Tibial nerve (tissue), 4 donors: ENCODE measurements around the gene FKBP6. TPM values are rescaled to one million over a fixed set of nuclear protein-coding genes. Genes with fewer than 3 reads are reported as not detected.

Source experiments
- DNase-seq, 2 donors: peaks; one replicate each; pipeline ENCODE4 v3.0.0-alpha.2; 2019; ENCODE audit warnings: low spot score in 2 of 2
- H3K27ac ChIP-seq, 4 donors: fragments of 200-600 bp; sonication (generic) in 3 of 4; one replicate each; pipeline ENCODE4 v1.5.1; 2017 to 2019; ENCODE audit warnings: mild to moderate bottlenecking in 1 of 4
- H3K27me3 ChIP-seq, 2 donors: fragments of 200-600 bp; sonication (generic) in 1 of 2; one replicate each; pipeline versions ENCODE4 v1.5.1 to v1.6.0; 2017 to 2019
- H3K36me3 ChIP-seq, 3 donors: fragments of 200-600 bp; sonication (generic); one replicate each; pipeline ENCODE4 v1.5.1; 2018 to 2019
- H3K4me1 ChIP-seq, 4 donors: fragments of 200-600 bp; sonication (generic) in 3 of 4; one replicate each; pipeline ENCODE4 v1.5.1; 2017 to 2019
- H3K4me3 ChIP-seq, 4 donors: fragments of 200-600 bp; sonication (generic) in 3 of 4; one replicate each; pipeline ENCODE4 v1.5.1; 2017 to 2019; ENCODE audit warnings: mild to moderate bottlenecking in 1 of 4, moderate library complexity in 1 of 4
- H3K9me3 ChIP-seq, 4 donors: fragments of 200-600 bp; sonication (generic) in 3 of 4; one replicate each; pipeline ENCODE4 v1.5.1; 2017 to 2019
- EP300 ChIP-seq, 2 donors: sonication (generic); formaldehyde crosslinking; IDR thresholded peaks; one replicate each; pipeline ENCODE4 v1.6.1; 2017; ENCODE audit warnings: antibody characterized with exemption in 2 of 2, mild to moderate bottlenecking in 1 of 2
- POLR2A ChIP-seq, 2 donors: fragments of 450-650 bp; IDR thresholded peaks; one replicate each; pipeline ENCODE4 v1.6.1; 2017; ENCODE audit warnings: antibody characterized with exemption in 2 of 2, mild to moderate bottlenecking in 2 of 2, moderate library complexity in 2 of 2
- WGBS, 2 donors: methylation state at CpG; one replicate each; pipeline ENCODE4 v1.1.5; 2018; 5-methylcytosine and 5-hydroxymethylcytosine counted together
- total RNA-seq, 4 donors: library from RNA; depleted of rRNA; stranded (reverse); fragments of >200 nt; gene quantifications; one replicate each; pipeline ENCODE4 v1.1.0, GENCODE V29; 2016
- TF ChIP-seq, protein P1 (sequence below), 5 experiments: fragments of 200-600 bp in 3 of 5; fragments of 450-650 bp in 2 of 5; sonication (generic) in 3 of 5; IDR thresholded peaks; one replicate each; pipeline ENCODE4 v1.5.1; 2016 to 2019; ENCODE audit warnings: antibody characterized with exemption in 5 of 5, mild to moderate bottlenecking in 3 of 5, moderate library complexity in 2 of 5

FKBP6 gene
- total RNA-seq, 4 donors from 2014 or later, result not detected

DNA sequence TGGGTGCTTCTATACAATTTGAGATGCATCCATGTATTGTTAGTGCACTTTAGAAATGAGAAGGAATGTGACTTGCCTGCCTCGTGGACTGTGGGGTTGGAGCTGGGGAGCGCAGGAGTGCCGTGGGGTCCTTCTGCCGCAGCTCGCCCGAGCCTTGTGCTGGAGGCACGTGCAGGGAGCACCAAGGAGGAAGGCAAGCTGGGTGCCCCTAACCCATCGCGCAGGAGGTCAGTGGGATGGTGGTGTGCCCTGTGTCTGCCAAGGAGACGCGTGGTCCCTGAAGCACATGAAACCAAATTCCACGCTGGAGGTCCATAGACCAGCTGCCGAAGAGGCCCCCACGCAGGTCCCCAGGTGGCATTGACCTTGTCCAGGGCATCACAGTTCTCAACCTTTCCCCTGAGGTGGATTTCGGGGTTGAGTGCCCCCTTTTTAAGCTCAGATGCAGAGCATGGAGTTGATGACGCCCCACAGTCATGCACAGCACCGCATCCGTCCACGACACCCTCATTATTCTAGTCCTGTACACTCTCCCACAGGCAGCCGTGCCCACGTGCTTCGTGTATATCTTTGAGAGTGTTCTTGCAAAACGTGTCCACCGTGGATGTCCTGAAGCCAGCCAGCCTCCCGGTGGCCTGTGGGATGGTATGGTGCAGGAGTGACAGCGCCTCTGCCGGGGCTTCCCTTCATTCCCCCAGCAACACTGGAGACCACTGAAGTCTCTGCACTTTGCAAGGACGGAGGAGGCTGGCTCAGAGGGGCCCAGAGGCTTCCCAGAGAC is 35.5 kb downstream of the FKBP6 start:
- 83 to 90% methylated on average over 23 to 24 of the region's 28 CpGs for WGBS, 2 donors
- TF ChIP-seq POLR2A (IDR thresholded peaks at IDR 0.05) (no peak), EP300 (IDR thresholded peaks at IDR 0.05) (no peak)
- TF ChIP-seq, protein P1, sequence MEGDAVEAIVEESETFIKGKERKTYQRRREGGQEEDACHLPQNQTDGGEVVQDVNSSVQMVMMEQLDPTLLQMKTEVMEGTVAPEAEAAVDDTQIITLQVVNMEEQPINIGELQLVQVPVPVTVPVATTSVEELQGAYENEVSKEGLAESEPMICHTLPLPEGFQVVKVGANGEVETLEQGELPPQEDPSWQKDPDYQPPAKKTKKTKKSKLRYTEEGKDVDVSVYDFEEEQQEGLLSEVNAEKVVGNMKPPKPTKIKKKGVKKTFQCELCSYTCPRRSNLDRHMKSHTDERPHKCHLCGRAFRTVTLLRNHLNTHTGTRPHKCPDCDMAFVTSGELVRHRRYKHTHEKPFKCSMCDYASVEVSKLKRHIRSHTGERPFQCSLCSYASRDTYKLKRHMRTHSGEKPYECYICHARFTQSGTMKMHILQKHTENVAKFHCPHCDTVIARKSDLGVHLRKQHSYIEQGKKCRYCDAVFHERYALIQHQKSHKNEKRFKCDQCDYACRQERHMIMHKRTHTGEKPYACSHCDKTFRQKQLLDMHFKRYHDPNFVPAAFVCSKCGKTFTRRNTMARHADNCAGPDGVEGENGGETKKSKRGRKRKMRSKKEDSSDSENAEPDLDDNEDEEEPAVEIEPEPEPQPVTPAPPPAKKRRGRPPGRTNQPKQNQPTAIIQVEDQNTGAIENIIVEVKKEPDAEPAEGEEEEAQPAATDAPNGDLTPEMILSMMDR (IDR thresholded peaks at IDR 0.05), result no peak
- no peaks in the 10 kb centered on the region for H3K36me3 ChIP-seq
- H3K9me3 ChIP-seq, result no peaks in the 10 kb centered on the region
- peaks cover 0 to 12% (median 3%) of the 10 kb centered on the region in 4 donors for H3K4me1 ChIP-seq
- H3K27ac ChIP-seq, result no peak overlapping the region
- H3K4me3 ChIP-seq, result no peak overlapping the region
- peaks cover 0 to 16% of the 10 kb centered on the region in 2 donors for H3K27me3 ChIP-seq
- DNase-seq, result no peak

DNA sequence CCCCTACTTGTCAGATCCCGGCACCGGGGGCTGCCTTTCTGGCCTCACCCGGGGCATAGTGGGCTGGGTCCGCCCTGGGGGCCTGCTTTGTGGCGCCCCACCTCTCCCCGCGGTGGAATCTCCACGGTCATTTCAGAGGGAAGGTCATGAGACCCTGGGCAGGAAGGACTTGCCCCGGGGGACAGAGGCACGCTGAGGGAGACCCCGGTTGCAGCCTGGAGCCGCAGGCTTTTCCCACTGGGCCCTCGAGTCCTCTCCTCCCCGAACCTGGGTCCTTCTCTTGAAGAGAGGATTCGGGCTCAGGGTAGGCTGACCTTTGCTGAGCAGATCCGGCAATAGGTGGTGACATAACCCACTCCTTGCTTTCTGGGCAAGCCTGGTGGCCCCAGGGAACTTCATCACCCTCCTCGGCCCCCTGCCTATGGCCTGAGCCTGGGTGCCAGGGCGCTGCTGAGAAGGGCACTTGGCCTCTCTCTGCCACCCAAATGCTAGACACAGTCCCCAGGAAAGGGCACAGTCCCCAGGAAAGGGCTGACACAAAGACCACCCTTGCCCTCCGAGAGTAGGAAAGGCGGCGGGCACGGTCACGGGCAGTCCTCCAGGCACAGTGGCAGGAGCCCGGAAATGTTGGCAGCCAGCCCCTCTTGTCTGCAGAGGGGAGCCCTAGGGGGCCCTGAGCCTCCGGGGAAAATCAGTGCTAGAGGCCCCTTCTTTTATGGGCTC is 36.2 kb downstream of the FKBP6 start:
- H3K27me3 ChIP-seq, result peaks cover 0 to 10% of the 10 kb centered on the region in 2 donors
- no peak overlapping the region for H3K4me3 ChIP-seq
- WGBS, 2 donors, result 43 to 48% methylated on average over 19 to 25 of the region's 25 CpGs
- no peaks in the 10 kb centered on the region for H3K36me3 ChIP-seq
- peaks cover 0 to 4% (median 0%) of the 10 kb centered on the region in 4 donors for H3K4me1 ChIP-seq
- H3K9me3 ChIP-seq, result no peaks in the 10 kb centered on the region
- TF ChIP-seq, protein P1 (IDR thresholded peaks at IDR 0.05), result no peak
- no peak for TF ChIP-seq POLR2A (IDR thresholded peaks at IDR 0.05)
- no peak for TF ChIP-seq EP300 (IDR thresholded peaks at IDR 0.05)
- no peak for DNase-seq
- no peak overlapping the region for H3K27ac ChIP-seq

DNA sequence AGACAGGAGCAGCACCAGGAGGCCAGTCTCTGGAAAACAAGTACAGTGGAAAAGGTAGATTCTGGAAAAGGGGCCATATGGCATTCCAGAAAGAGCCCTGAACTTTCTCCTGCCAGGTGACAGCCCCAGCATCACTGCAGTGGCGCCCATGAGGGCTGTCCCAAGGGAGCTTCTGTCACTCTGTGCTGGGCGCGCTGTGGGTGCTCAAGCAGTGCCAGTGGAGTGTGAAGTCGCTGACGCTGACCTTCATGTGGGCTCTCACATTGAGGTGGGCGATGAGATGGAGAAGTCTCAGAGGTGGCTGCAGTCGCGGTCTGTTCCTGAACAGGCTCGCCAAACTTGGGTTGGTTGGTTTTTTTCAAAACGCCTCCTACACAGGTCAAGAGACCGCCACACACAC is 38.2 kb downstream of the FKBP6 start:
- Histone ChIP-seq H3K9me3 (no peaks in the 10 kb centered on the region), H3K27me3 (peaks cover 0 to 6% of the 10 kb centered on the region in 2 donors), H3K36me3 (no peaks in the 10 kb centered on the region), H3K27ac (no peak overlapping the region), H3K4me1 (no peaks in the 10 kb centered on the region), H3K4me3 (no peak overlapping the region)
- DNase-seq, result no peak
- WGBS, 2 donors, result 88 to 91% methylated on average over 11 of the region's 11 CpGs
- TF ChIP-seq, protein P1 (IDR thresholded peaks at IDR 0.05), result no peak
- TF ChIP-seq POLR2A (IDR thresholded peaks at IDR 0.05) (no peak), EP300 (IDR thresholded peaks at IDR 0.05) (no peak)

DNA sequence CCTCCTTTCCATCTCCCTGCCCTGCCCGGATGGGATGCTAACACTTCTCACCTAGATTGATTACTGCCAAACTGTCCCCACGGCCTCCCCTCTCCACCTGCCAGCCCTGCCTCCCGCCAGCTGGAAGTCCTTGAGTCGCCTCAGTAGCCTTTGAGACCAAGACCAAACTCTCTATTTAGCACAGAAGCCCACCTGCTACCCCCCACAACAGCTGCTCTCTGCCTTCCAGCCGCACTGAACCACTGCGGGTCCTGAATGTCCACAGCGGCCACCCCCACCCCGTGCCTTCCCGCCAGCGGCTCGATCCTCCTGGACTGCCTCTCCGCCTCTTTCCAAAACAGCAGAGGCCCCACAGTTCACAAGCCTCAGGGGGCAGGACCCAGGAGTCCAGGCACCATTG is 39.0 kb downstream of the FKBP6 start:
- Histone ChIP-seq H3K9me3 (peaks cover 0 to 6% (median 0%) of the 10 kb centered on the region in 4 donors), H3K4me1 (no peaks in the 10 kb centered on the region), H3K36me3 (no peaks in the 10 kb centered on the region), H3K27me3 (peaks cover 0 to 6% of the 10 kb centered on the region in 2 donors), H3K4me3 (no peak overlapping the region), H3K27ac (no peak overlapping the region)
- no peak for DNase-seq
- TF ChIP-seq, protein P1 (IDR thresholded peaks at IDR 0.05), result no peak
- TF ChIP-seq EP300 (IDR thresholded peaks at IDR 0.05), result no peak
- no peak for TF ChIP-seq POLR2A (IDR thresholded peaks at IDR 0.05)
- WGBS, 2 donors, result 59 to 70% methylated on average over 12 of the region's 12 CpGs

DNA sequence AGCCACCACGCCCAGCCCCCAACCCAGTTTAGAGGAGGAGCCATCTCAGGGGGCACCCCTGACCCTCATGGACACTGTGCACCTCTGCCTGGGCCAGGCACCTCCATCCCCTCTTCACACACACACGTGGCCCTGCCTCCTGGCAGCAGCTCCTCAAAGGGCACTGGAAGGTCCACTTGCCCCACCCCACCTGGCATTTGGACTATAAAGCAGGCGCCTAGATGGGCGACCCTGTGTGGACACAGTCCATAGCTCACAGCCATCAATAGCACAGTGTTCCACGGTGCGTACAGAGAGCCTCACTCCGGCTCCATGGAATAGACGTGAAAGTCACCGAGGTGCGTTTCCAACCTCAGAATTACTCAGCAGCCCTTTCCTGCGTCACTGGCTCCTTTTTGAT is 41.0 kb downstream of the FKBP6 start:
- Histone ChIP-seq H3K4me3 (no peak overlapping the region), H3K9me3 (peaks cover 0 to 12% (median 0%) of the 10 kb centered on the region in 4 donors), H3K27me3 (peaks cover 0 to 5% of the 10 kb centered on the region in 2 donors), H3K27ac (no peak overlapping the region), H3K36me3 (no peaks in the 10 kb centered on the region), H3K4me1 (no peaks in the 10 kb centered on the region)
- TF ChIP-seq, protein P1 (IDR thresholded peaks at IDR 0.05), result no peak
- TF ChIP-seq POLR2A (IDR thresholded peaks at IDR 0.05) (no peak), EP300 (IDR thresholded peaks at IDR 0.05) (no peak)
- 73 to 78% methylated on average over 11 of the region's 11 CpGs for WGBS, 2 donors
- DNase-seq, result no peak
